ENCODE measurements around the gene SH3PXD2A. TPM values are rescaled to one million over a fixed set of nuclear protein-coding genes. Genes with fewer than 3 reads are reported as not detected.

The SH3PXD2A gene
- total RNA-seq, 1 donor from 2014 or later = 67.3 TPM

- DNase-seq = no peak
Observed at GRCh38 chr10:103558911-103559310, 296.5 kb downstream of the SH3PXD2A start.

DNA sequence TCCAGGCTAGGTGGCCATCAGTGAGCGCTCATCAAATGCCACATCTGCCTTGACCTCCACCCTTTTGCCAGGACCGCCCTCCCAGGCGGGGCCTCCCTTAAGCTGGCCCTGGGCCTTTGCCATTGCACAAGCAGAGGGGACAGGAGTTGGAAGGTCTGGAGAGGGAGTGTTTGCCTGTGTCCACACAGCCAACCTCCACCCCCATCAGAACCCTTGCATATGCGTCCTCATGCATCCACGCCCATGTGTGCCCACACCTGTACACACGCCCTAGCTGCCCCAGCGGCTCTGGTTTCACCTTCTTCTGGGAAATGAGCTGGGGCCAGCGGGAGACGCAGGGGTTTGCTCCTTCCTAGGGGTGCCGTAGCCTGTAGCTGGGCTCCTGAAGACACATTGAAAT, 297.9 kb downstream of the SH3PXD2A start:
- no peak for DNase-seq

- DNase-seq = no peak
Observed at GRCh38 chr10:103556383-103557007, 298.9 kb downstream of the SH3PXD2A start.

GRCh38 chr10:103555712-103556111, 299.7 kb downstream of the SH3PXD2A start:
- no peak for DNase-seq

GRCh38 chr10:103555325-103555649, 300.1 kb downstream of the SH3PXD2A start:
- DNase-seq = no peak

DNA sequence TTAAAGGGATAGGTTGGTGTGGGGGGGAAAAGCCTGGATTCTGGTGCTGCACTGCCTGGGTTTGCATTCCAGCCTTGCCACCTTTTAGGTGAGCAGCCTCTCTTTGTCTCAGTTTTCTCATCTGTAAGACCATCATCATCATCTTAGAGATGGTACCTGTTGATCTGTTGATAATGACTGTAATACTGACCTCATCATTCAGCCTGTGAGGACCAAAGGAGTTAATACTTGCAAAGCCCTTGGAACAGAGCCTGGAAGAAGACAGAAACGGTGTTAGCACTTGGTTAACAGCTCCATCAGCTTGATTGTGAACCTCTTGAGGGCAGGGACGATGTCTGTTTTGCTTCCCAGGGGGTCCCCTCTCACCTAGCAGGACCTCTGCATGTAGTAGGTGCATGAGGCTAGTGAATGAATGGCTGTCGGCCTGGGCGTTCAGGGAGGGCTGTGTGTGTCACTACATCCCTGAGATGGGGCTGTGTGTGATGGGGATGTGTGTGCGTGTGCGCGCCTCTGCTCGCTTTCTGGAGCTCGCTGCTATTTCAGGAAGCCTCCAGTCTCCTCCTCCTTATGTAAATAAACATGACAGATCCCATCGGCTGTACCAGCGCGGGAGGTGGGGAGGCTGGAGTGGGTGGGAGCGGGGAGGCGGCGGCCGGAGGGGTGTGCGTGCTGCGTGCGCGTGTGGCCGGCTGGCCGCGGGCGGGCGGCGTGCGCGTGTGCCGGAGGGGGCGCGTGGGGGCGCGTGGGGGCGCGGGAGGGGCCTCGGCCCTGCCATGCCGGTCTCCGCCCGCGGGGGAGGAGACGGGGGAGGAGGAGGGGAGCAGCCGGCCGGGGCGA, 300.7 kb downstream of the SH3PXD2A start:
- peak; percentile 87 for DNase-seq

GRCh38 chr10:103553743-103554487, 301.5 kb downstream of the SH3PXD2A start:
- no peak for DNase-seq

DNA sequence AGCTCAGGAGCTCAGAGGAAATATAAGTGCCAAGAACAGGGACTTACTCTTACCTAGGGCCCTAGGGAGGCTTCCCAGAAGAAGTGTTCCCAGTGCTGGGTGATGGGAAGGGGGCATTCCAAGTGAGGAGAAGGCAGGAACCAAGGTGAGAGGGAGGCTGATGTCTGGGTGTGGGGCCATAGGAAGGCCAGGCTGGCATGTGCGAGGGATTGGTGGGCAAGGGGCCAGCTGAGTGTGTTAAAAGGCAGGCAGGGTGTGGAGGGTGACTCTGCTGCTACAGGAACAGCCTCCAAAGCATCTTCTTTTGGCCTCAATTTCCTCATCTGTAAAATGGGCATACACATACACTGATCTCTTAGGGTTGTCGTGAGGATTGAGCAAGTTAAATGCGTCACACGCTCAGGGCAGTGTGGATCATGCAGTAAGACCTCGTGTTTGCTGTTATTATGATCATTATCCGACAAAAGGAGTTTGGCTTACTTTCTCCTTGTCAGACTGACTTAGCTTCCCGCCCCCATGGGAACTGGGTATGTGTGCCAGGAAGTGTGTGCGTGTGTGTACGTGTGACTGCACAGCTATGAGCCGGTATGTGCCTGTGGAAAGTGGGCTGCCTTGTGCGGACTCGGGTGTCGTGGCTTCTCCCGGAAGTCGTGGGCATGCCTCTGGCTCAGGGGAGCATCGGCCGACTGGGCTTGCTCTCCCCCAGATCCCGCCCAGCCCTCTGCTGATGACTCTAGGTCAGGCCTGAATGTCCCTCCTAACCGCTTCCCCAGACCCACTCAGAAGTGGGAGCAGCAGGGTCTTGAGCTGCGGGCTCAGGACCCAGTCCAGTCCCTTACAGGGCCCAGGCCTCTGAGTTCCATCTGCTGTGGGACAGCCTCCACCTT, 302.3 kb downstream of the SH3PXD2A start:
- DNase-seq = no peak

DNA sequence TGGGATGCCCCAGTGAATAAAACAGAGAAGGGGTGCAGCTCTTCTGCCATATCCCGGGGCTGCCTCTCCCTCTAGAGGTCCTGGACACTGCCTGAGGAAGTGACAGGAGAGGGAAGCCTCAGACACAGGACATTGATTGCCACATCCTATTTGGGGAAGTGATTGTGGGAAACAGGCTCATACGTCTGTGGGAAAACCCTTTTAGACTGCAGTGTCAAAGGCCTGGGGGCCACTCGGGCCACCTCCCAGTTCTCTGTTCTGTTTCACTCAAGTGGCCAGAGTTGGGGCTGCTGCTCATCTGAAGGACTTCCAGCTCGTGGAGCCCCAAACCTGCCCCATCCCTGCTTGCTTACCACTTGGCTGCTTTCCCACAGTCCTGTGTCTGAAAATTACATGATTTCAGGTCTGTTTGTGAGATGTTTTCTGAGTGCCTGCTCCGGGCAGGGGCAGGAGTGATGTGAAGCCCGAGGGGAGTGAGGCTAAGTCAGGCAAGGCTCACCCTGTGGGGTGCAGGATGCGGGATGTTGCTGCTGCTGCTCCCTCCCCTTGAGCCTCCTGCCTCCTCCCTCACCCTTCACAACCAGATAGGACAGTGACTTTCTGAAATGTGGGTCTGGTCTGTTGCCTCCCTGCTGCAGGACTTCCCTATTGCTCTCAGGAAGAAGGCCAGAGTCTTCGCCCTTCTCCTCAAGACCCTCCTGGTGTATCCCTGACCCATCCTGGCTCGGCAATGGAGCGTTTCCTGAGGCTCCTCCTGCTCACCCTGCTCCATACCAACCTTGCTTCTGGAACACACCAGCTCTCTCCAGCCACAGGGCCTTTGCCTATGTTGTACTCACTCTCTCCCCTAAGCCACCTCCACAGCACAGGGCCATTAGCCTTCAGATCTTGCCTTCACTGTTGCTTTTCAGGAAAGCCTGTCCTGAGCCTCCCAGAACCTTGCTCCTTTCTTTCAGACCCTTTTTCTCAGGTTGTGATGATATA, 303.5 kb downstream of the SH3PXD2A start:
- DNase-seq = no peak

GRCh38 chr10:103550229-103550628, 305.1 kb downstream of the SH3PXD2A start:
- DNase-seq = no peak

DNA sequence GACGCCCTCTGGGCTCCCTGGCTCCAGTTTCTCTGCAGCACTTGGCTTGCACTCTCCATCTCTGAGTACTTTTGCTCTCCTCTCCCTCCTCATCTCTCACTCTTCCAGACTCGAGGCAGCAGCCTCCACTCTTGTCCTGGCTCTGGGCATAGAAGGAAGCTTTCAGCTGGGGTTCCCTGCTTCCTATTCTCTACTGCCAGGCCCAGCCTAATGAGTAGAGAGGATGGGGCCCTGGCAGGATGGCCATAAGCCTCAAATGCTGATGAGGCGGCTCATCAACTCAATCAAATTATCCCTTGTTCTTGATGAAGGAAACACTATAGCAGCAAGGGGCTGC, 306.1 kb downstream of the SH3PXD2A start:
- DNase-seq = no peak

DNA sequence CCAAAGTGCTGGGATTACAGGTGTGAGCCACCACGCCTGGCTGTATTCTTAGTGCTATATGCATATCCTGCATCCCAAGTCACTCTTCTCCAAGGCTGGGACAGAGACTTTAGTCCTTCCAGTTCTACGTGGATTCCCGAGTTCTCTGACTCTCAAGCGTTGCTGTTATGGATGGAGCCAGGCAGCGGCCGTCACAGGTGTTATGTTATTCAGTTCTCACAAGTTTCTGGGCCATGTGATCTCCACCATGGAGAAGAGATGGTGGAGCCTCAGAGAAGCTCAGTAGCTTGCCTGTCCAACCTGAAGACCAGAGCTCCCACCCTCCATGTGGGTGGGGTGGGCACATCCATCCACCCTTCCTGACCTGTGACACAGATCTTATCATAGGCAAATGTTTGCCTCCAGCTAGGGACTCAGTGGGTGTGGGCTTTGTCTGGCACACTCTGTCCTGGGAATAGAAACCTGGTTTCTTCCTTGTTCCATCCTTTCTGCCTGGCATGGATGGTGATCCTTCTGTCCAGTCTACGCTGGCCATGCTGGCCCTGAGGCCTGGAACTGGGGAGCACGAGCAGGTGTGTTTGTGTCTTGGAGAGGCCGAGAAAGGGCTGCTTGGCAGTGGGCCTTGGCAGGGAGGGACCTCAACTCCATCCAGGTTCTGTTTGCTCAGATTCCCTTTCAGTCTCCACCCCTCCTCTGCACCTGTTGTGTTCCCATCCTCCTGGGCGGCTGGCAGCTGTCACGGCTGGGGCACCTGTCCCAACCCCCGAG, 306.6 kb downstream of the SH3PXD2A start:
- peak; percentile 87 for DNase-seq

- DNase-seq = no peak
Observed at GRCh38 chr10:103548006-103548405, 307.4 kb downstream of the SH3PXD2A start.

DNA sequence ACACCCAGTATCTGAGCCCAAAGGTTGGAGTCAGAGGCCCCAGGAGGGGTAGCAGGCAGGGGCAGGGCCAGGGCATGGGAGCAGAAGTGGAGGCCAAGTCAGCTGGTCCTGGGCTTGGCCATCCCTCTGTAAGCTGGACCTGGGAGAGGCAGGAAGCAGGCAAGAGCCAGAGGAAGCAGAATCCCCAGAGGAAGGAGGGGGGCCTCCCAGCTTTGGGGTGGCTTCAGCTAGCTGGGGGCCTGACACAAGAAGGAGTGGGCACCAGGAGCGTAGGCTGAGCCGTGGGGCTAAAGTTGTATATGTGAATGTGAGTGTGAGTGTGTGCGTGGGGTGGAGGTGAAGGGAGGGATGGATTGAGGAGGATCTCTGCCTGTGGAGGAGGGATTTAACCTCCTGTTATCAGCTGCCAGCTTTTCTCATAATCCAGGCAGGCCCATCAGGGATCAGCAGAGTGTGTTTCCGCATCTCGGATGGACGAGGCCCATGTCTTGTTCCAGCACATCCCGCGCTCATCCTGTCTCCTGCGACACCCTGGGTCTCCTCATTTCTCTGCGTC, 307.9 kb downstream of the SH3PXD2A start:
- DNase-seq = no peak

DNA sequence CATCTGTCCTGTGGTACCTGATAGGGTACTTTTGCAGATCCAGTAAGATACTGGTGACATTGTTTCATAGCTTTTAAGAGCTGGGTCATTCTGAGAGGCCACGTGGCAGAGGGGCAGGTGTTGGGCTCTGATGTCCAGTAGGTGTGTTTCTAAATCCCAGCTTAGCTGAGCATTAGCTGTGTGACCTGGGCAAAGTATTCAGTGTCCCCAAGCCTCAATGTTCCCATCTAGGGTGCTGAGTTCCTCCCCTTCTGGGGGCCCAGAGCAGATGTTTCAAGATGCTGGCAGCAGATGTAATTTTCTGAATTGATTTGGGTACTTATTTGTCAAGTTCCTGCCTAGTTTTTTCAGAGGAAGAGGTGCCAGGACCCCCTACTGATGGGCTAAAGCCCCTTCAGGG, 309.0 kb downstream of the SH3PXD2A start:
- no peak for DNase-seq

- no peak for DNase-seq
Observed at GRCh38 chr10:103545771-103546281, 309.6 kb downstream of the SH3PXD2A start.

- DNase-seq = no peak
Observed at GRCh38 chr10:103545366-103545765, 310.0 kb downstream of the SH3PXD2A start.

GRCh38 chr10:103544657-103545310, 310.6 kb downstream of the SH3PXD2A start:
- no peak for DNase-seq
